RWPE1 (cell line): Measurements from ENCODE around the gene NCAPG2.
"Not testable (repeated sequence)": the region's sequence is repeated elsewhere in the genome, so short reads cannot be mapped to it uniquely, and the experiment has no call there.

Source experiments
- CTCF ChIA-PET: fragments of 350-600 bp; sonication (Branson Sonifier 250); formaldehyde crosslinking; extraction: SDS; loops from one replicate; lab custom pipeline; 2021; lab: Yijun Ruan, JAX
- POLR2A ChIA-PET: fragments of 400-600 bp; formaldehyde crosslinking; extraction: SDS; loops from one replicate; lab custom pipeline; 2020; ENCODE audit warnings: antibody characterized with exemption; ENCODE audit not compliant: low non-redundant PET; lab: Yijun Ruan, JAX
- DNase-seq: peaks from one replicate; pipeline ENCODE4 v3.0.0; 2012; ENCODE audit warnings: low spot score
- H3K27ac ChIP-seq: fragments of 450-650 bp; 2 replicates; pipeline ENCODE4 v1.5.1; 2017
- TF ChIP-seq, protein P1 (sequence below): fragments of 450-650 bp; conservative IDR thresholded peaks from 2 replicates; pipeline ENCODE4 v1.5.1; 2017; ENCODE audit warnings: low read depth, mild to moderate bottlenecking

The NCAPG2 gene

DNA sequence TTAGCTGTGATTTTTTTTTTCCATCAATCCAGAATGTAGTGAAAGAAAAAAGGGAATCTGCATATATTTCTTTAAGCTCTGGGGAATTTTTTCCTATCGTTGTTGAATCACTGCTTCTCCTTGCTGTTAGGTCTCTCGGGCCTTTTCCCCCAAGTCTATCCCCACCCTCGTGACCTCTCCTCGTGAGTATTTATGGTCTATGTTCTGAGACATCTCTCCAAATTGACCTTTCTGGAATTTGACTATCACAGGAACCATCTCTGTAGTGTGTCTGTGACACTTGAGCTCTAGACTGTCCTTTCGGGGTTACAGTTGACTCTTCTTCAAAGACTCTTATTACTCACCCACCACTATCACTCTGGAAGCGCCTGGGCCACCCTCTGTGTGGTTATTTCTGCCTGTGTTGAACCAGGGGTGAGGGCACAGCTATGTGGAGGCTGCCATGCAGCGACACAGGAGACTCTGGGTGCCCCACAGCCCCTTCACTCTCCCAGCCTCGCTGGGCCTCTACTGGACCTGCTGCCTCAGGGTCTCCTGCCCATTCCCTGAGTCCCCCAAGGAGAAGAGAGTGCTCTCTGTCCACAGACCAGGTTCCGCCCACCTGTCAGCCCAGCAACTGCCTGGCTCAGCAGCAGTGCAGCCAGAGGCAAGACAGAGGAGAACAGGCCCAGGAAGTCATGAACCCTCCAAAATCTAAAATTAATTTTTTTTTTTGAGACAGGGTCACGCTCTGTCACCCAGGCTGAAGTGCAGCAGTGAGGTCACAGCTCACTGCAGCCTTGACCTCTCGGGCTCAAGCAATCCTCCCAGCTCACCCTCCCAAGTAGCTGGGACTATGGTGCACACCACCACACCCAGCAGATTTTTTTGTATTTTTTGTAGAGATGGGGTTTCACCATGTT lies 71.3 kb downstream of the NCAPG2 start:
- TF ChIP-seq, protein P1, sequence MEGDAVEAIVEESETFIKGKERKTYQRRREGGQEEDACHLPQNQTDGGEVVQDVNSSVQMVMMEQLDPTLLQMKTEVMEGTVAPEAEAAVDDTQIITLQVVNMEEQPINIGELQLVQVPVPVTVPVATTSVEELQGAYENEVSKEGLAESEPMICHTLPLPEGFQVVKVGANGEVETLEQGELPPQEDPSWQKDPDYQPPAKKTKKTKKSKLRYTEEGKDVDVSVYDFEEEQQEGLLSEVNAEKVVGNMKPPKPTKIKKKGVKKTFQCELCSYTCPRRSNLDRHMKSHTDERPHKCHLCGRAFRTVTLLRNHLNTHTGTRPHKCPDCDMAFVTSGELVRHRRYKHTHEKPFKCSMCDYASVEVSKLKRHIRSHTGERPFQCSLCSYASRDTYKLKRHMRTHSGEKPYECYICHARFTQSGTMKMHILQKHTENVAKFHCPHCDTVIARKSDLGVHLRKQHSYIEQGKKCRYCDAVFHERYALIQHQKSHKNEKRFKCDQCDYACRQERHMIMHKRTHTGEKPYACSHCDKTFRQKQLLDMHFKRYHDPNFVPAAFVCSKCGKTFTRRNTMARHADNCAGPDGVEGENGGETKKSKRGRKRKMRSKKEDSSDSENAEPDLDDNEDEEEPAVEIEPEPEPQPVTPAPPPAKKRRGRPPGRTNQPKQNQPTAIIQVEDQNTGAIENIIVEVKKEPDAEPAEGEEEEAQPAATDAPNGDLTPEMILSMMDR = no peak
- CTCF ChIA-PET = no interaction called here
- DNase-seq = no peak
- H3K27ac ChIP-seq = no peak overlapping the region
- POLR2A ChIA-PET = no interaction called here

DNA sequence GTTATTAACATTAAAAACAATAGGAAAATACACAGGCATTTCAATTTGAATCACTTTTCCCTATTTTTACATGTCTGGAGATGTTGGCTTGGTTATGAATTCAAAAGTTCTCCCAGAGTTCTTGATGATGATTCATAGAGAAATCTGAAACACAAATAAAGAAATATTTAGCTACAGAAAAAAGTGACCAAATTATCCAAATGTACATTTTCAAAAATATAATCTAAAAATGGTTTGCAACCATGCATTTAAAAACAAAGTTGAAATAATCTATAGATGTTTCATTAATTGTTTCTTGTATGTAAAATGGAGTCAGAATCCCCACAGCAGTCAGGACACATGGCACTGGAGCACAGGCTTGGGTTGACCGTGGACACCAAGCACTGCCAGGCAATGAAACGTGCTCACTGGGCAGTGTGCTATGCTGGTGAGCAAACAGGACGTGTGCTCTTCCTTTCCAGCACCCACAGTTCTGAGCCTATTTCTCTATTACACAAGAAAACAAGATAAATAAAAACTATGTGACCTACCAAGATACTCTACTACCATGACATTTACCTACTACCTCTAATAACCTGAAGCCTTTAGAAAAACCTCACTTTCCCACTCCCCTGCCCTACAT lies 72.9 kb downstream of the NCAPG2 start:
- ChIA-PET CTCF (no interaction called here), POLR2A (no interaction called here)
- no peak overlapping the region for H3K27ac ChIP-seq
- TF ChIP-seq, protein P1 = no peak
- DNase-seq = no peak

DNA sequence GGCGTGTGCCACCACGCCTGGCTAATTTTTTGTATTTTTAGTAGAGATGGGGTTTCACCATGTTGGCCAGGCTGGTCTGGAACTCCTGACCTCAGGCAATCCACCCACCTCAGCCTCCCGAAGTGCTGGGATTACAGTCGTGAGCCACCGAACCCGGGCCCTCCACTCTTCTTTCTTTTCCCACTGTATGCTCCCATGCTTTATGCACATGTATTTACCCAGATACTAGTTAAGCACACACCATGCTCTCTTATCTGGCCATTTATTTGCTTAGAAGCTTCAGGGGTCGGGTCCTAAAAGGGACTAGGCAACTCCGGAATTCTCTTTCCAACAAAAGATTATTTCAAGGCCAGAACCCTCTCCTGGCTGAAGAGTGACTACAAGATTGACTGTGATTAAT lies 78.3 kb downstream of the NCAPG2 start:
- CTCF ChIA-PET, POLR2A ChIA-PET, H3K27ac ChIP-seq, DNase-seq: not testable (repeated sequence)

DNA sequence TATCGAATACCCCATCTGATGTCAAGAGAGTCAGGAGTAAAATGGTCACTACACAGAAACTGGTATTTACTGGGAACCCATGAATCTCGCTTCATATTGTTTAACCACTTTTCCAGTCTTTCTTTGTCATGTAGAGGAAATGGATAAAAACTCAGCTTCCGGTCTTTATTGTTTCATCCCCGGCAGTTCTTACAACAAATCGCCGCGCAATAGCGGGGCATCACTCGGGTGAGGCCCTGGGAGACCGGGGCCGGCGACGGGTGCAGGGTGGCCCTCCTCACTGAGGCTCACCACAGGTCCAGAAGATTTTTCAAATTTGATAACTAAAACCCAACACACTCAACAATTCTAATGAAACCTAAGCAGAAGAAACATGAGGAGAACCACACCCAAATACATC lies 81.4 kb downstream of the NCAPG2 start:
- TF ChIP-seq, protein P1 = no peak
- H3K27ac ChIP-seq = no peak overlapping the region
- POLR2A ChIA-PET = no interaction called here
- DNase-seq = no peak
- CTCF ChIA-PET = no interaction called here

DNA sequence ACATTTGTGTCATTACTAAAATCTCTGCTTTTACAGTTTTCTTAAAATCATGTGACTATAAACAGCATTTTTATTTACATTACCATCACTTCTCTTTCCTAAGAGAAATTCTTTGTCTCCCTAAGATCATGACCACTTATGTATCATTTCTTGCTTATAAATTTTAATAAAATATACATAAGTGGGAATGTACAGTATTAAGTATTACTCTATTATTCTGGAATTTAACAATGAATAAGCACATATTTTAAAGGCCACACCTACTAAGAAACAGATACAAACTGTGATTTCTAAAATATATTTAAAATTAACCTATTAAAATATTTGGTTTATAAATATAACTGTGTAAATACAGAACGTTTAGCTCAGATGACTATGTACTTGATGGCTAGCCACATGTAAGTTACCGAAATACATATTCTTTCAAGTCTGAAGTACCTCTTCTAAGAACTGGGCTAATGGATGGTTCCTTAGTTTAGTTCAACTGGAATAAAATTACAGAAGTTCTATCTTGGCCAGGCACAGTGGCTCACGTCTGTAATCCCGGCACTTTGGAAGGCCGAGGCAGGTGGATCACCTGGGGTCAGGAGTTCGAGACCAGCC lies 83.7 kb downstream of the NCAPG2 start:
- H3K27ac ChIP-seq = no peak overlapping the region
- no peak for DNase-seq
- TF ChIP-seq, protein P1 = no peak
- ChIA-PET POLR2A (no interaction called here), CTCF (no interaction called here)

DNA sequence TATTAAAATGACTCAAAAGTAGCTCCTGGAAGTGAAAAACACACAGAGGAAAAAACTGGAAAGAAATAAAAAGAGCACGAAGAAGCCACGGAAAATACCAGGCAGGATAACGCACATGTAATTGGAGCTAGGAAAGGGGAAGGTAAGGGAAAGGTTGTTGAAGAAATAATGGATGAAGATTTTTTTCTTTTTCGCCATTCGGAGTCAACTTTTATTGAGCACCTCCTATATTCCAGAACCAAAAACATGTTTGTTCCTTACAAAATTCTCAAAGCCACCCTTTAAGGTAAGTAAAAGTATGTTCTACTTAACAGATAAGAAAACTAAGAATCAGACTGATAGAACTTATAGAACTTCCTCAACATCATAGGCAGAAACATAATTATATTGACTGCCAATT lies 84.2 kb downstream of the NCAPG2 start:
- H3K27ac ChIP-seq = no peak overlapping the region
- TF ChIP-seq, protein P1 = no peak
- CTCF ChIA-PET = no interaction called here
- DNase-seq = no peak
- POLR2A ChIA-PET = no interaction called here
